ENCODE measurements around the gene PCDHGA6.
"Not testable (repeated sequence)": the region's sequence is repeated elsewhere in the genome, so short reads cannot be mapped to it uniquely, and the experiment has no call there.

The PCDHGA6 gene

DNA sequence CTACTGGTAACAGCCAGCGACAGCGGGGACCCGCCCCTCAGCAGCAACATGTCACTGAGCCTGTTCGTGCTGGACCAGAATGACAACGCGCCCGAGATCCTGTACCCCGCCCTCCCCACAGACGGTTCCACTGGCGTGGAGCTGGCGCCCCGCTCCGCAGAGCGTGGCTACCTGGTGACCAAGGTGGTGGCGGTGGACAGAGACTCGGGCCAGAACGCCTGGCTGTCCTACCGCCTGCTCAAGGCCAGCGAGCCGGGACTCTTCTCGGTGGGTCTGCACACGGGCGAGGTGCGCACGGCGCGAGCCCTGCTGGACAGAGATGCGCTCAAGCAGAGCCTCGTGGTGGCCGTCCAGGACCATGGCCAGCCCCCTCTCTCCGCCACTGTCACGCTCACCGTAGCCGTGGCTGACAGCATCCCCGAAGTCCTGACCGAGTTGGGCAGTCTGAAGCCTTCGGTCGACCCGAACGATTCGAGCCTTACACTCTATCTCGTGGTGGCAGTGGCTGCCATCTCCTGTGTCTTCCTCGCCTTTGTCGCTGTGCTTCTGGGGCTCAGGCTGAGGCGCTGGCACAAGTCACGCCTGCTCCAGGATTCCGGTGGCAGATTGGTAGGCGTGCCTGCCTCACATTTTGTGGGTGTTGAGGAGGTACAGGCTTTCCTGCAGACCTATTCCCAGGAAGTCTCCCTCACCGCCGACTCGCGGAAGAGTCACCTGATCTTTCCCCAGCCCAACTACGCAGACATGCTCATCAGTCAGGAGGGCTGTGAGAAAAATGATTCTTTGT, 20.9 kb downstream of the PCDHGA6 start:
- not testable (repeated sequence) for FAIRE-seq

GRCh38 chr5:141397756-141398551, 24.3 kb downstream of the PCDHGA6 start, which contains the start of gene PCDHGB5:
Gene PCDHGB5, plus strand, starts transcription at chr5:141397947. Its CDS starts 181 bp downstream, at chr5:141398128.
- FAIRE-seq = not testable (repeated sequence)

GRCh38 chr5:141398608-141399007, 24.9 kb downstream of the PCDHGA6 start:
- FAIRE-seq = no peak

DNA sequence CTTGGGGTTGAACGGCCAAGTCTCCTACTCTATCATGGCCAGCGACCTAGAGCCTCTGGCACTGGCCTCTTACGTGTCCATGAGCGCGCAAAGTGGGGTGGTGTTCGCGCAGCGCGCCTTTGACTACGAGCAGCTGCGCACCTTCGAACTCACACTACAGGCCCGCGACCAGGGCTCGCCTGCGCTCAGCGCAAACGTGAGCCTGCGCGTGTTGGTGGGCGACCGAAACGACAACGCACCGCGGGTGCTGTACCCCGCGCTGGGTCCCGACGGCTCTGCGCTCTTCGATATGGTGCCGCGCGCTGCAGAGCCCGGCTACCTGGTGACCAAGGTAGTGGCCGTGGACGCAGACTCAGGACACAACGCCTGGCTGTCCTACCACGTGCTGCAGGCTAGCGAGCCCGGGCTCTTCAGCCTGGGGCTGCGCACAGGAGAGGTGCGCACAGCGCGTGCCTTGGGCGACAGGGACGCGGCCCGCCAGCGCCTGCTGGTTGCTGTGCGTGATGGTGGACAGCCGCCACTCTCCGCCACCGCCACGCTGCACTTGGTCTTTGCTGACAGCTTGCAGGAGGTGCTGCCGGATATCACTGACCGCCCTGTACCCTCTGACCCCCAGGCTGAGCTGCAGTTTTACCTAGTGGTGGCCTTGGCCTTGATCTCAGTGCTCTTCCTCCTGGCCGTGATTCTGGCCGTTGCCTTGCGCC, 26.0 kb downstream of the PCDHGA6 start:
- FAIRE-seq = no peak

- FAIRE-seq = no peak
Observed at GRCh38 chr5:141402553-141403243, 29.0 kb downstream of the PCDHGA6 start, which contains the start of gene PCDHGA9. Gene PCDHGA9, plus strand, starts transcription at chr5:141402778. Its CDS starts 175 bp downstream, at chr5:141402953.

DNA sequence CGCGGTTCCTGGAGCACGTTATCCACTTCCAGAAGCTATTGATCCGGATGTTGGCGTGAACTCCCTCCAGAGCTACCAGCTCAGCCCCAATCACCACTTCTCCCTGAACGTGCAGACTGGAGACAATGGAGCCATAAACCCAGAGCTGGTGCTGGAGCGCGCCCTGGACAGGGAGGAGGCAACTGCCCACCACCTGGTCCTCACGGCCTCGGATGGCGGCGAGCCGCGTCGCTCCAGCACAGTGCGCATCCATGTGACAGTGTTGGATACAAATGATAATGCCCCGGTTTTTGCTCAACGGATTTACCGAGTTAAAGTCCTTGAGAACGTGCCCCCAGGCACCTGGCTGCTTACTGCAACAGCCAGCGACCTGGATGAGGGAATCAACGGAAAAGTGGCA, 29.7 kb downstream of the PCDHGA6 start:
- FAIRE-seq = no peak

- not testable (repeated sequence) for FAIRE-seq
Observed at GRCh38 chr5:141407790-141408505, 34.3 kb downstream of the PCDHGA6 start, which contains the start of gene PCDHGB6. Gene PCDHGB6, plus strand, starts transcription at chr5:141408021. Its CDS starts 182 bp downstream, at chr5:141408203.

DNA sequence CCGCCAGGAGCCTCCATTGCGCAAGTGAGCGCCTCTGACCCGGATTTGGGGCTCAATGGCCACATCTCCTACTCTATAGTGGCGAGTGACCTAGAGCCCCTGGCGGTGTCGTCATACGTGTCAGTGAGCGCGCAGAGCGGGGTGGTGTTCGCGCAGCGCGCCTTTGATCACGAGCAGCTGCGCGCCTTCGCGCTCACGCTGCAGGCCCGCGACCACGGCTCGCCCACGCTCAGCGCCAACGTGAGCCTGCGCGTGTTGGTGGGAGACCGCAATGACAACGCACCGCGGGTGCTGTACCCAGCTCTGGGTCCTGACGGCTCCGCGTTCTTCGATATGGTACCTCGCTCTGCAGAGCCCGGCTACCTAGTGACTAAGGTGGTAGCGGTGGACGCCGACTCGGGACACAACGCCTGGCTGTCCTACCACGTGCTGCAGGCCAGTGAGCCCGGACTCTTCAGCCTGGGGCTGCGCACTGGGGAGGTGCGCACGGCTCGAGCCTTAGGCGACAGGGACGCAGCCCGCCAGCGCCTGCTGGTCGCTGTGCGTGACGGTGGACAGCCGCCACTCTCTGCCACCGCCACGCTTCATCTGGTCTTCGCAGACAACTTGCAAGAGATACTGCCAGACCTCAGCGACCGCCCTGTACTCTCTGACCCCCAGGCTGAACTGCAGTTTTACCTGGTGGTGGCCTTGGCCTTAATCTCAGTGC, 36.1 kb downstream of the PCDHGA6 start:
- no peak for FAIRE-seq

- FAIRE-seq = no peak
Observed at GRCh38 chr5:141411575-141411974, 37.9 kb downstream of the PCDHGA6 start.

DNA sequence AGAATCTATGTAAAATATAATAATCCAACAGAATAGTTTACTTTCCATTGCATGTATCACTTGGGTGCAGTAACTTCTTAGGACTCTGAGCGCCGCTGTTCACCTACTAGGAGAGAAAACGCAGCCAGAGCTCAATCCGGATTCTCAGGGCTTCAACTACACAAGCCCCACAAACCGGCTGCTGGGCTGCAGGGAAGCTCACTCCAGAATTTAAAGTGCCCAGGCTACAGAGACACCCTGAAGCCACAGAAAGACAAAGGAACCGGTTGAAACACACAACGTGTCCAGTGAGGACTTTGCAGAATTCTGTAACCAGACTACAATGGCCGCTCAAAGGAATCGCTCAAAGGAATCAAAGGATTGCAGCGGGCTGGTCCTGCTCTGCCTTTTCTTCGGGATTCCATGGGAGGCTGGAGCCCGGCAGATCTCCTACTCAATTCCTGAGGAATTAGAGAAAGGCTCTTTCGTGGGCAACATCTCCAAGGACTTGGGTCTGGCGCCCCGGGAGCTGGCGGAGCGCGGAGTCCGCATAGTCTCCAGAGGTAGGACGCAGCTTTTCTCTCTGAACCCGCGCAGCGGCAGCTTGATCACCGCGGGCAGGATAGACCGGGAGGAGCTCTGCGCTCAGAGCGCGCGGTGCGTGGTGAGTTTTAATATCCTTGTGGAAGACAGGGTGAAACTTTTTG, 39.3 kb downstream of the PCDHGA6 start, which contains the start of gene PCDHGA10:
Gene PCDHGA10 (plus strand): TSS at position 134 of the 686 bp plus-strand sequence. CDS start 189 bp downstream, at position 323.
- FAIRE-seq = no peak

DNA sequence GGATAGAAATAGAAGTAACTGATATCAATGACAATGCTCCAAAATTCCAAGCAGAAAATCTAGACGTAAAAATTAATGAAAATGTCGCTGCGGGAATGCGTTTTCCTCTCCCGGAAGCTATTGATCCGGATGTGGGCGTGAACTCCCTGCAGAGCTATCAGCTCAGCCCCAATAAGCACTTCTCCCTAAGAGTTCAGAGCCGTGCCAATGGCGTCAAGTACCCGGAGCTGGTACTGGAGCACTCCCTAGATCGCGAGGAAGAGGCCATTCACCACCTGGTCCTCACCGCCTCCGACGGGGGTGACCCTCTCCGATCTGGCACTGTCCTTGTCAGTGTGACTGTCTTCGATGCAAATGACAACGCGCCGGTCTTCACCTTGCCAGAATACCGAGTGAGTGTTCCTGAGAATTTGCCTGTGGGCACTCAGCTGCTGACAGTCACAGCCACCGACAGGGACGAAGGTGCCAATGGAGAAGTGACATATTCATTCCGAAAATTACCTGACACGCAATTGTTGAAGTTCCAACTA, 39.9 kb downstream of the PCDHGA6 start:
- FAIRE-seq = no peak

DNA sequence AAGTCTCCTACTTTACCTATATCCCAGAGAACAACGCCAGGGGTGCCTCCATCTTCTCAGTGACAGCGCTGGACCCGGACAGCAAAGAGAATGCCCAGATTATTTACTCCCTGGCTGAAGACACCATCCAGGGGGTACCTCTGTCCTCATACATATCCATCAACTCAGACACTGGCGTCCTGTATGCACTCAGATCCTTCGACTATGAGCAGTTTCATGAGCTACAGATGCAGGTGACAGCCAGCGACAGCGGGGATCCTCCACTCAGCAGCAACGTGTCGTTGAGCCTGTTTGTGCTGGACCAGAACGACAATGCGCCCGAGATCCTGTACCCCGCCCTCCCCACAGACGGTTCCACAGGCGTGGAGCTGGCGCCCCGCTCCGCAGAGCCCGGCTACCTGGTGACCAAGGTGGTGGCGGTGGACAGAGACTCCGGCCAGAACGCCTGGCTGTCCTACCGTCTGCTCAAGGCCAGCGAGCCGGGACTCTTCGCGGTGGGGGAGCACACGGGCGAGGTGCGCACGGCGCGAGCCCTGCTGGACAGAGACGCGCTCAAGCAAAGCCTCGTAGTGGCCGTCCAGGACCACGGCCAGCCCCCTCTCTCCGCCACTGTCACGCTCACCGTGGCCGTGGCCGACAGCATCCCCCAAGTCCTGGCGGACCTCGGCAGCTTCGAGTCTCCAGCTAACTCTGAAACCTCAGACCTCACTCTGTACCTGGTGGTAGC, 41.0 kb downstream of the PCDHGA6 start:
- not testable (repeated sequence) for FAIRE-seq

DNA sequence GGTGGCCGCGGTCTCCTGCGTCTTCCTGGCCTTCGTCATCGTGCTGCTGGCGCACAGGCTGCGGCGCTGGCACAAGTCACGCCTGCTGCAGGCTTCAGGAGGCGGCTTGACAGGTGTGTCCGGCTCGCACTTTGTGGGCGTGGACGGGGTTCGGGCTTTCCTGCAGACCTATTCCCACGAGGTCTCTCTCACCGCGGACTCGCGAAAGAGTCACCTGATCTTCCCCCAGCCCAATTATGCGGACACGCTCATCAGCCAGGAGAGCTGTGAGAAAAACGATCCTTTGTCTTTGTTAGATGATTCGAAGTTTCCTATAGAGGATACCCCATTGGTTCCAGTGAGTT, 41.6 kb downstream of the PCDHGA6 start:
- not testable (repeated sequence) for FAIRE-seq

DNA sequence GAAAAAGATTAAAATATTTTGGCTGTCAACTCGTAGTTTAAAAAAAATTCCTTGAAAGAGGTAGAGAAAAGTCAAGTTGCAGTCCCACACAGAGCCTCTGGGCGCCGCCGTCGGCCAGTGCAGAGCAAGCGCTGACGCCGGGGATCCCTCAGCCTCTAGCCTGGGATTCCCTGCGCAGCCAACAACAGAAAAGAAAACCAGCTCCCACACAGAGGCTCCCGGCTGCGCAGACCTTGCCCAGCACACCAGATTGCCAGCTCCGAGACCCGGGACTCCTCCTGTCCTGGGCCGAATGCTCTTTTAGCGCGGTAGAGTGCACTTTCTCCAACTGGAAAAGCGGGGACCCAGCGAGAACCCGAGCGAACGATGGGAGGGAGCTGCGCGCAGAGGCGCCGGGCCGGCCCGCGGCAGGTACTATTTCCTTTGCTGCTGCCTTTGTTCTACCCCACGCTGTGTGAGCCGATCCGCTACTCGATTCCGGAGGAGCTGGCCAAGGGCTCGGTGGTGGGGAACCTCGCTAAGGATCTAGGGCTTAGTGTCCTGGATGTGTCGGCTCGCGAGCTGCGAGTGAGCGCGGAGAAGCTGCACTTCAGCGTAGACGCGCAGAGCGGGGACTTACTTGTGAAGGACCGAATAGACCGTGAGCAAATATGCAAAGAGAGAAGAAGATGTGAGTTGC, 43.9 kb downstream of the PCDHGA6 start, which contains the start of gene PCDHGB7:
Gene PCDHGB7 (plus strand): TSS at position 184 of the 679 bp plus-strand sequence. CDS start 183 bp downstream, at position 367.
- FAIRE-seq = peak; percentile 63

- no peak for FAIRE-seq
Observed at GRCh38 chr5:141419074-141419880, 45.6 kb downstream of the PCDHGA6 start.

GRCh38 chr5:141420855-141421488, 47.3 kb downstream of the PCDHGA6 start, which contains the start of gene PCDHGA11:
Gene PCDHGA11, plus strand, starts transcription at chr5:141421051. Its CDS starts 177 bp downstream, at chr5:141421228.
- no peak for FAIRE-seq

- FAIRE-seq = no peak
Observed at GRCh38 chr5:141421489-141421855, 47.8 kb downstream of the PCDHGA6 start.

All from TTC549 (cell line).